Natural killer cell (primary cell): Measurements from ENCODE around the gene VAC14. TPM values are rescaled to one million over a fixed set of nuclear protein-coding genes. Genes with fewer than 3 reads are reported as not detected.

ENCODE experiments used
- ATAC-seq, 3 donors: fragments of 150-1000 bp in 2 of 3; fragments of 200-7000 bp in 1 of 3; cut with Tn5 transposase; 1 replicate in 1 of 3; 2 replicates in 2 of 3; pipeline ENCODE4 v1.10.0; 2021; ENCODE audit warnings: mild to moderate bottlenecking in 2 of 3, moderate library complexity in 2 of 3
- DNase-seq, 2 donors: peaks; one replicate each; pipeline versions ENCODE4 v3.0.0 to v3.0.0-alpha.2; 2013 to 2021; ENCODE audit warnings: mixed read lengths in 1 of 2
- H3K27ac ChIP-seq: one replicate; pipeline ENCODE4 v1.5.1; 2013; ENCODE audit warnings: mild to moderate bottlenecking, low read length
- H3K27me3 ChIP-seq: one replicate; pipeline ENCODE4 v1.6.1; 2013; ENCODE audit warnings: low read length; ENCODE audit not compliant: control insufficient read depth, insufficient read depth
- H3K36me3 ChIP-seq: one replicate; pipeline ENCODE4 v1.6.1; 2013; ENCODE audit warnings: low read length; ENCODE audit not compliant: control insufficient read depth, insufficient read depth
- H3K4me1 ChIP-seq: one replicate; pipeline ENCODE4 v1.6.1; 2013; ENCODE audit warnings: low read length; ENCODE audit not compliant: control insufficient read depth, insufficient read depth
- H3K4me3 ChIP-seq: one replicate; pipeline ENCODE4 v1.5.1; 2013; ENCODE audit warnings: low read length
- H3K9me3 ChIP-seq: one replicate; pipeline ENCODE4 v1.6.1; 2013; ENCODE audit warnings: low read length; ENCODE audit not compliant: control insufficient read depth, insufficient read depth
- H3K27ac Mint-ChIP-seq, 2 donors: one replicate each; pipeline ENCODE4 v1.8.0; 2022; ENCODE audit warnings: mild to moderate bottlenecking in 2 of 2, mixed read lengths in 2 of 2, moderate library complexity in 1 of 2
- H3K27me3 Mint-ChIP-seq, 2 donors: one replicate each; pipeline ENCODE4 v1.8.0; 2022; ENCODE audit warnings: low read depth in 2 of 2, mixed read lengths in 2 of 2
- H3K36me3 Mint-ChIP-seq: one replicate; pipeline ENCODE4 v1.8.0; 2022; ENCODE audit warnings: mixed read lengths
- H3K4me1 Mint-ChIP-seq, 2 donors: one replicate each; pipeline ENCODE4 v1.8.0; 2022; ENCODE audit warnings: mixed read lengths in 2 of 2
- H3K4me3 Mint-ChIP-seq: one replicate; pipeline ENCODE4 v1.8.0; 2022; ENCODE audit warnings: mild to moderate bottlenecking, moderate library complexity, mixed read lengths
- H3K9me3 Mint-ChIP-seq, 2 donors: one replicate each; pipeline ENCODE4 v1.8.0; 2022; ENCODE audit warnings: mixed read lengths in 2 of 2
- WGBS: methylation state at CpG from one replicate; pipeline ENCODE4 v1.1.7; 2013; ENCODE audit warnings: missing lambda C conversion rate; ENCODE audit not compliant: insufficient coverage; 5-methylcytosine and 5-hydroxymethylcytosine counted together
- intact Hi-C: fragments of 100-400 bp; cut with micrococcal nuclease; formaldehyde crosslinking; loops from one replicate; pipeline ENCODE4 v1.14.2; 2022
- total RNA-seq, 4 donors: library from RNA; stranded (reverse); fragments of 120-200 nt in 1 of 4; gene quantifications; one replicate each; pipeline versions ENCODE4 v1.2.3 to v1.2.4, GENCODE V29; 2013 to 2022
- TF ChIP-seq, protein P1 (sequence below): fragments of 200-600 bp; IDR thresholded peaks from one replicate; pipeline ENCODE4 v1.8.0; 2022; ENCODE audit warnings: antibody characterized with exemption

VAC14 gene
- total RNA-seq, 3 donors from 2014 or later (not counting 1 experiment from before 2014, with no cell fraction given) = 33.9 to 45.6 (median 43.4) TPM

DNA sequence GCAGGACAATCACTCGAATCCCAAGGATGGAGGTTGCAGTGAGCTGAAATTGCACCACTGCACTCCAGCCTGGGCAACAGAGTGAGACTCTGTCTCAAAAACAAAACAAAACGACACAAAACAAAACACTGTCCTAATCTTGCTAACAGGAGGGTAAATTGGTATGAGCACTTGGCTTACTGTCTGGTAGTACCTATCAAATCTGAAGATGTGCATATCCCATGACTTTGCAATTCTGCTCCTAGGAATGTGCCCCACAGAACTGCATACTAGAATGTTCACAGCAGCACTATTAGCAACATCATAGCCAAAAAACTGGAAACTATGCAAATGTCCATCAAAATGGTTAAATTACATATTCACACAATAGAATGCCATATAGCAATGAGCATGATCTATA, 130.8 kb downstream of the VAC14 start:
- ATAC-seq (no peak), DNase-seq (no peak)
- Mint-ChIP-seq H3K4me3 (no peak overlapping the region), H3K27me3 (no peaks in the 10 kb centered on the region), H3K36me3 (no peaks in the 10 kb centered on the region), H3K4me1 (no peaks in the 10 kb centered on the region), H3K9me3 (no peaks in the 10 kb centered on the region), H3K27ac (no peak overlapping the region)
- no peak overlapping the region for H3K27ac ChIP-seq
- no peaks in the 10 kb centered on the region for H3K36me3 ChIP-seq
- H3K4me3 ChIP-seq = no peak overlapping the region
- H3K4me1 ChIP-seq = no peaks in the 10 kb centered on the region
- no peaks in the 10 kb centered on the region for H3K9me3 ChIP-seq
- 79% methylated on average over 2 of the region's 2 CpGs for whole genome bisulfite sequencing
- no peaks in the 10 kb centered on the region for H3K27me3 ChIP-seq
- intact Hi-C loops = no loop called here
- TF ChIP-seq, protein P1, sequence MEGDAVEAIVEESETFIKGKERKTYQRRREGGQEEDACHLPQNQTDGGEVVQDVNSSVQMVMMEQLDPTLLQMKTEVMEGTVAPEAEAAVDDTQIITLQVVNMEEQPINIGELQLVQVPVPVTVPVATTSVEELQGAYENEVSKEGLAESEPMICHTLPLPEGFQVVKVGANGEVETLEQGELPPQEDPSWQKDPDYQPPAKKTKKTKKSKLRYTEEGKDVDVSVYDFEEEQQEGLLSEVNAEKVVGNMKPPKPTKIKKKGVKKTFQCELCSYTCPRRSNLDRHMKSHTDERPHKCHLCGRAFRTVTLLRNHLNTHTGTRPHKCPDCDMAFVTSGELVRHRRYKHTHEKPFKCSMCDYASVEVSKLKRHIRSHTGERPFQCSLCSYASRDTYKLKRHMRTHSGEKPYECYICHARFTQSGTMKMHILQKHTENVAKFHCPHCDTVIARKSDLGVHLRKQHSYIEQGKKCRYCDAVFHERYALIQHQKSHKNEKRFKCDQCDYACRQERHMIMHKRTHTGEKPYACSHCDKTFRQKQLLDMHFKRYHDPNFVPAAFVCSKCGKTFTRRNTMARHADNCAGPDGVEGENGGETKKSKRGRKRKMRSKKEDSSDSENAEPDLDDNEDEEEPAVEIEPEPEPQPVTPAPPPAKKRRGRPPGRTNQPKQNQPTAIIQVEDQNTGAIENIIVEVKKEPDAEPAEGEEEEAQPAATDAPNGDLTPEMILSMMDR = no peak

GRCh38 chr16:70665806-70666735, 134.9 kb downstream of the VAC14 start:
- Histone ChIP-seq H3K36me3 (no peaks in the 10 kb centered on the region), H3K27me3 (no peaks in the 10 kb centered on the region), H3K27ac (no peak overlapping the region), H3K4me1 (no peaks in the 10 kb centered on the region), H3K4me3 (no peak overlapping the region), H3K9me3 (no peaks in the 10 kb centered on the region)
- TF ChIP-seq, protein P1 = no peak
- no peak for DNase-seq
- 83% methylated on average over 21 of the region's 22 CpGs for WGBS
- no peak overlapping the region for H3K4me3 Mint-ChIP-seq
- intact Hi-C loops = no loop called here
- ATAC-seq = no peak
- H3K27ac Mint-ChIP-seq = no peak overlapping the region
- no peaks in the 10 kb centered on the region for H3K4me1 Mint-ChIP-seq
- H3K36me3 Mint-ChIP-seq = no peaks in the 10 kb centered on the region
- H3K9me3 Mint-ChIP-seq = no peaks in the 10 kb centered on the region
- H3K27me3 Mint-ChIP-seq = no peaks in the 10 kb centered on the region

DNA sequence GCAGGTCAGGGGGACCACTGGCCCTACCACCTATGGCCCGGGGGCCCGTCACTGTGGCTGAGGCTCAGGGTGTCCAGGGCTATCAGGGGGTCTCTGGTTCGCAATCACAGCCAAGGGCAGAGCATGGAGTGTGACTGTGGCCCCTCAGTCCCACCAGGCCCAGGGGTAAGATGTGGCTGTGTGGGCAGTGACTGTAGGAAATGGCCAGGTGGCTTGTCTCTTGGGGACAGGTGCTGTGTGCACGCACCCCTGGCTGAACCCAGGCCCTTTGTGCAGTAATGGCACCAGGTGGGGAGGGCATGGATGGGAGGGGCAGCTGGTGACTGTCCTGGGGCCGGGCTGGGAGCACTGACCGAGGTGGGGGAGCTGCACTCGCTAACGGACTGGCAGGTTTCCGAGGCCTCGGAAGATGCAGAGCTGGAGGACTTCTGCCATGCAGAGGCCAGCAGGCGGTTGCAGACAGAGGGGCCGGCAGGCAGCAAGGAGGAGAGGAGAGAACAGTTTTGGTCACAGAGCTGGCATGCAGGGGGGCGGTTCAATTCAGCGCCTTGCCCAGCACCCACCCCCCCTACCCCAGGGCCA, 135.8 kb downstream of the VAC14 start:
- Mint-ChIP-seq H3K36me3 (no peaks in the 10 kb centered on the region), H3K4me1 (no peaks in the 10 kb centered on the region), H3K27ac (no peak overlapping the region), H3K4me3 (no peak overlapping the region), H3K27me3 (no peaks in the 10 kb centered on the region), H3K9me3 (no peaks in the 10 kb centered on the region)
- ATAC-seq (no peak), DNase-seq (no peak)
- TF ChIP-seq, protein P1 = no peak
- no peaks in the 10 kb centered on the region for H3K27me3 ChIP-seq
- H3K4me3 ChIP-seq = no peak overlapping the region
- no peaks in the 10 kb centered on the region for H3K9me3 ChIP-seq
- intact Hi-C loops = no loop called here
- no peaks in the 10 kb centered on the region for H3K36me3 ChIP-seq
- H3K27ac ChIP-seq = no peak overlapping the region
- WGBS = 91% methylated on average over 13 of the region's 14 CpGs
- H3K4me1 ChIP-seq = no peaks in the 10 kb centered on the region
